Measurements from ENCODE around the gene TNIK.
"Not testable (repeated sequence)": the region's sequence is repeated elsewhere in the genome, so short reads cannot be mapped to it uniquely, and the experiment has no call there.

The TNIK gene

DNA sequence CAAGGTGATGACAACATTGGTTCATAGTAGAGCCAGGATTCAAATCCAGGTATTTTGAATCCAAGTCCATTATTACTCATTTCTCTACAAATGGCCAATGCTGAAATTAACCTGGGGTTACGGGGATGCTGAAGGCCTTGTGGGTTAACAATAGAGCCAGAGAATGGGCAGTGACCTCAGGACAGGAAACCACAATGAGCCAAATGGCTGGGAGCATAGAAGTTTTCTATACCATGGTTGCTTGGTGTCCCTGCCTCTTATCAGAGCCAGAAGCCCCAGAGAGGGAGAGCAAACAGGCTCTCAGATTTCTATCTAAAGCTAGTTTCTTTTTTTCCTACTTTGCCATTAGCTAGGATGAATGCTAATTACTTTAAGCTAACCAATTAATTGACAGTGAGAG lies 82.3 kb downstream of the TNIK start:
- DNase-seq (ENCODE audit: insufficient read length, low spot score) (no peak), FAIRE-seq (no peak)
- TF ChIP-seq POU2F2 (IDR thresholded peaks at IDR 0.05; ENCODE audit: low read depth, low read length) (no peak), TAF1 (IDR thresholded peaks at IDR 0.05; ENCODE audit: low read depth, low read length) (no peak), PAX5 (IDR thresholded peaks at IDR 0.05; ENCODE audit: insufficient read depth, low read length, severe bottlenecking) (no peak), SPI1 (IDR thresholded peaks at IDR 0.05; ENCODE audit: low read depth, low read length) (no peak), POLR2AphosphoS5 (IDR thresholded peaks at IDR 0.05; ENCODE audit: low read depth, low read length) (no peak)

GRCh38 chr3:171376596-171376947 lies 83.6 kb downstream of the TNIK start:
- no peak for DNase-seq (ENCODE audit: insufficient read length, low spot score)
- FAIRE-seq, result no peak
- TF ChIP-seq TAF1 (IDR thresholded peaks at IDR 0.05; ENCODE audit: low read depth, low read length) (no peak), PAX5 (IDR thresholded peaks at IDR 0.05; ENCODE audit: insufficient read depth, low read length, severe bottlenecking) (no peak), POLR2AphosphoS5 (IDR thresholded peaks at IDR 0.05; ENCODE audit: low read depth, low read length) (no peak)

GRCh38 chr3:171375666-171376595 lies 84.3 kb downstream of the TNIK start:
- DNase-seq (ENCODE audit: insufficient read length, low spot score), result no peak
- TF ChIP-seq TAF1 (IDR thresholded peaks at IDR 0.05; ENCODE audit: low read depth, low read length), result no peak
- TF ChIP-seq SPI1 (IDR thresholded peaks at IDR 0.05; ENCODE audit: low read depth, low read length), result no peak
- TF ChIP-seq POU2F2 (IDR thresholded peaks at IDR 0.05; ENCODE audit: low read depth, low read length), result no peak
- no peak for TF ChIP-seq POLR2AphosphoS5 (IDR thresholded peaks at IDR 0.05; ENCODE audit: low read depth, low read length)
- TF ChIP-seq POLR2A (IDR thresholded peaks at IDR 0.05; ENCODE audit: low read depth, low read length), result no peak
- no peak for TF ChIP-seq PAX5 (IDR thresholded peaks at IDR 0.05; ENCODE audit: insufficient read depth, low read length, severe bottlenecking)
- FAIRE-seq, result no peak

DNA sequence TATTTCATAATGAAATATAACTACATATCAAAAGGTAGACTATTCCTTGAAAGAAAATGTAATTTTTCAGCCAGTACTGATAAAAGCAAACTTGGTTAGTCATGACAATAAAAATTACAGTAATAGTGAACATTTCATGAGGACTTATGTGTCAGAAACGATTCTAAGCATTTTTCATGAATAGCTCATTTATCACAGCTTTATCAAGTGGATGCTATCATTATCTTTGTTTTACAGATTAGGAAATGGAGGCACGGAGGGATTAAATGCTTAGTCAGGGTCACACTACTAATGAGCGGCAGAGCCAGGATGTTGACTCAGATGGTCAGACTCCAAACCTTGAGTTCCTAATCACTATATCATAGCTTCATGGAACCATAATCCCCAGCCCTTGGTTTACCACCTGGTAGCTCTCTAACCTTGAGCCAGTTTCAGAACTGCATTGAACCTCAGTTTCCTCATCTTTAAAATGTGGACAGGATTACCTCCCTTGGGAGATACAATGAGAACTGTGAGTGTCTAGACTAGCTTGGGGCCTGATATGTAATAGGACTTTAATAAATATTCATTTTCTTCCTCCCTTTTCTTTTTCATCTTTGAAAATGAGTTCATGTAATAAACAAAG lies 85.4 kb downstream of the TNIK start:
- FAIRE-seq, result no peak
- no peak for TF ChIP-seq TAF1 (IDR thresholded peaks at IDR 0.05; ENCODE audit: low read depth, low read length)
- no peak for TF ChIP-seq POU2F2 (IDR thresholded peaks at IDR 0.05; ENCODE audit: low read depth, low read length)
- no peak for TF ChIP-seq PAX5 (IDR thresholded peaks at IDR 0.05; ENCODE audit: insufficient read depth, low read length, severe bottlenecking)
- TF ChIP-seq POLR2A (IDR thresholded peaks at IDR 0.05; ENCODE audit: low read depth, low read length), result no peak
- no peak for TF ChIP-seq SPI1 (IDR thresholded peaks at IDR 0.05; ENCODE audit: low read depth, low read length)
- TF ChIP-seq POLR2AphosphoS5 (IDR thresholded peaks at IDR 0.05; ENCODE audit: low read depth, low read length), result no peak
- DNase-seq (ENCODE audit: insufficient read length, low spot score), result no peak

DNA sequence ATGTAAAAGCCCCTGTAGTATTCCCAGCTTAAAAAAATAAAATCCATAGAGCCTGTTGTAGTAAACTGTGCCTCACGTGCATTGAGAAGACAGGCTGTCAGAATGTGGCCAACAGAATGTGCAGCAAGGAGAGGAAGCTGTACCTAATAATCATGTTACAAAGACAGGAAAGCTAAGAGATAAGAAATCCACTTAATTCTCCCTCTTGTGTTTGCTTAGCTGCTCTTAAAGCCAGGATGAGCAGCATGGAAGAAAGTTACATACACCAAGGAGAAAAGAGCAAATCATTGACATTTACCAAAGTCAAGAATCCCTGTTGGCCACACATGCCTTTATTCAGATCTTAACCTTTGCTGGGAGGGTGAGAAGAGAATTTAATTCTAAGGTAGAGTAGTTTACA lies 85.9 kb downstream of the TNIK start:
- no peak for TF ChIP-seq TAF1 (IDR thresholded peaks at IDR 0.05; ENCODE audit: low read depth, low read length)
- TF ChIP-seq SPI1 (IDR thresholded peaks at IDR 0.05; ENCODE audit: low read depth, low read length), result no peak
- TF ChIP-seq POLR2A (IDR thresholded peaks at IDR 0.05; ENCODE audit: low read depth, low read length), result no peak
- DNase-seq (ENCODE audit: insufficient read length, low spot score) (no peak), FAIRE-seq (no peak)

DNA sequence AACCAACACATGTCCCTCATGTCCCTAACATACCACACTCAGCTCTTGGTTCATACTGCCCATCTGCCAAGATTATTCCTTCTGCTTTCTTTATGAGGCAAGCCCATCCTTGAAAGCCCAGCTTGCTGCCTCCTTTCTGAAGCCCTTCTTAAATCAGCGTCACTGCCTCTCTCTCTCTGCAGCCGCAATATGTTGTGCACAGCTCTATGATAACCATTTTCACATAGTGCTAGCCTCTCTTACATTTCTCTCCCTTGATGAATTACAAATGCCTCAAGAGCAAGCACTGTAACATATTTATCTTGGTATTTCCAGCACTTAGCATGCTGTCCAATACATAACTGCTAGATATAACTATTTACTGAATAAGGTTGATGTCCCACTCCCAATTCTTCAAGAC lies 86.5 kb downstream of the TNIK start:
- FAIRE-seq, result no peak
- no peak for DNase-seq (ENCODE audit: insufficient read length, low spot score)
- TF ChIP-seq PAX5 (IDR thresholded peaks at IDR 0.05; ENCODE audit: insufficient read depth, low read length, severe bottlenecking) (no peak), TAF1 (IDR thresholded peaks at IDR 0.05; ENCODE audit: low read depth, low read length) (no peak), SPI1 (IDR thresholded peaks at IDR 0.05; ENCODE audit: low read depth, low read length) (no peak), POU2F2 (IDR thresholded peaks at IDR 0.05; ENCODE audit: low read depth, low read length) (no peak), POLR2AphosphoS5 (IDR thresholded peaks at IDR 0.05; ENCODE audit: low read depth, low read length) (no peak), POLR2A (IDR thresholded peaks at IDR 0.05; ENCODE audit: low read depth, low read length) (no peak)

DNA sequence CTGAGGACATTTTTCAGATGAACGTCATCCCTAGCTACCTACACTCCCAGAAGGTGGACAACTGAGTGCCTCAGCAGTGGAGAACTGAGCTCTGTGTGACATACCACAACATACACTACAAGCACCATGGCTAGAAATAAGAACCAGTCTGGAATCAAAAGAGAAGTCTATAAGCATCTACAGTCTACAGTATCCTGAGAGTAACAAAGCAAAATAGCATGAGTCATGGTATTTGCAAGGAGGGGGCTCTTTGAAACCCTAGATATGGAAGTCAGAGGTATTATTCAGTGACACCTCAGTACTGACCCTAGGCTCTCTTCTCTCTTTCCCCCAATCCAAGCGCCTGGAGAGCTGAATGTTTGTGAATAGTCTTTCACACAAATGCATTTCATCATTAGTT lies 87.5 kb downstream of the TNIK start:
- no peak for TF ChIP-seq PAX5 (IDR thresholded peaks at IDR 0.05; ENCODE audit: insufficient read depth, low read length, severe bottlenecking)
- no peak for TF ChIP-seq TAF1 (IDR thresholded peaks at IDR 0.05; ENCODE audit: low read depth, low read length)
- TF ChIP-seq POLR2AphosphoS5 (IDR thresholded peaks at IDR 0.05; ENCODE audit: low read depth, low read length), result no peak
- TF ChIP-seq POLR2A (IDR thresholded peaks at IDR 0.05; ENCODE audit: low read depth, low read length), result no peak
- TF ChIP-seq SPI1 (IDR thresholded peaks at IDR 0.05; ENCODE audit: low read depth, low read length), result no peak
- no peak for TF ChIP-seq POU2F2 (IDR thresholded peaks at IDR 0.05; ENCODE audit: low read depth, low read length)
- no peak for FAIRE-seq
- no peak for DNase-seq (ENCODE audit: insufficient read length, low spot score)

- no peak for TF ChIP-seq POLR2A (IDR thresholded peaks at IDR 0.05; ENCODE audit: low read depth, low read length)
- no peak for TF ChIP-seq PAX5 (IDR thresholded peaks at IDR 0.05; ENCODE audit: insufficient read depth, low read length, severe bottlenecking)
- TF ChIP-seq SPI1 (IDR thresholded peaks at IDR 0.05; ENCODE audit: low read depth, low read length), result no peak
- no peak for TF ChIP-seq POLR2AphosphoS5 (IDR thresholded peaks at IDR 0.05; ENCODE audit: low read depth, low read length)
- TF ChIP-seq TAF1 (IDR thresholded peaks at IDR 0.05; ENCODE audit: low read depth, low read length), result no peak
- TF ChIP-seq POU2F2 (IDR thresholded peaks at IDR 0.05; ENCODE audit: low read depth, low read length), result no peak
- no peak for DNase-seq (ENCODE audit: insufficient read length, low spot score)
- no peak for FAIRE-seq
Observed at GRCh38 chr3:171371354-171371753, 88.9 kb downstream of the TNIK start.

DNA sequence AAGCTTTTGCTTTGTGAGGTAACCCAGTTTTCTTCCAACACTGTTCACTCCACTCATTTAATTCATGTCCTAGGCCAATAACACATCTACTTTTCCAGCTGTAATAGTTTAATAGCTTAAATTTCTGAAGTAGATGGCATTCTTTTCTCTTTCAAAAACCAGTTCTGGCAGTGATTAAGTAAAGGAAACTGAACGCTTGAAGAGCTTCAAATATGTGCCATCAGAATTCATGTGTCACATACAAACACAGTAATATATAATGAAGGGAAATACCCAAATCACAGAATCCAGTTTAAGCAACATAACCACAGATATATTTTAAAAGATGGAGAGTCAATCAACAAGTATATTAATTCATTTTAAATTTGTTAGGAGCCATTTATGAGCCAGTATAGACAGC lies 91.0 kb downstream of the TNIK start:
- FAIRE-seq (no peak), DNase-seq (ENCODE audit: insufficient read length, low spot score) (no peak)
- no peak for TF ChIP-seq TAF1 (IDR thresholded peaks at IDR 0.05; ENCODE audit: low read depth, low read length)
- TF ChIP-seq POU2F2 (IDR thresholded peaks at IDR 0.05; ENCODE audit: low read depth, low read length), result no peak
- TF ChIP-seq POLR2A (IDR thresholded peaks at IDR 0.05; ENCODE audit: low read depth, low read length), result no peak
- TF ChIP-seq PAX5 (IDR thresholded peaks at IDR 0.05; ENCODE audit: insufficient read depth, low read length, severe bottlenecking), result no peak
- TF ChIP-seq POLR2AphosphoS5 (IDR thresholded peaks at IDR 0.05; ENCODE audit: low read depth, low read length), result no peak

GRCh38 chr3:171366738-171367137 lies 93.5 kb downstream of the TNIK start:
- not testable (repeated sequence) for DNase-seq (ENCODE audit: insufficient read length, low spot score); FAIRE-seq

Measured in GM12891 (cell line).